Activated naive CD8-positive, alpha-beta T cell treated with anti-CD3 and anti-CD28 coated beads, Interleukin-2, amount 50 U/mL, for 24 hours (primary cell): ENCODE data around the gene TBCK.

Experiments used
- ATAC-seq: fragments of 150-1000 bp; cut with Tn5 transposase; one replicate; pipeline ENCODE4 v1.10.0; 2021
- DNase-seq: peaks from one replicate; pipeline ENCODE4 v3.0.0; 2021
- H3K27ac Mint-ChIP-seq: one replicate; pipeline ENCODE4 v1.8.0; 2021; ENCODE audit warnings: mild to moderate bottlenecking, mixed read lengths
- H3K27me3 Mint-ChIP-seq: one replicate; pipeline ENCODE4 v1.8.0; 2021; ENCODE audit warnings: mixed read lengths
- H3K36me3 Mint-ChIP-seq: one replicate; pipeline ENCODE4 v1.8.0; 2021; ENCODE audit warnings: low read depth, mixed read lengths
- H3K4me1 Mint-ChIP-seq: one replicate; pipeline ENCODE4 v1.8.0; 2021; ENCODE audit warnings: mixed read lengths
- H3K4me3 Mint-ChIP-seq: one replicate; pipeline ENCODE4 v1.8.0; 2021; ENCODE audit warnings: mild to moderate bottlenecking, moderate library complexity, mixed read lengths
- H3K9me3 Mint-ChIP-seq: one replicate; pipeline ENCODE4 v1.8.0; 2021; ENCODE audit warnings: mixed read lengths

TBCK gene

DNA sequence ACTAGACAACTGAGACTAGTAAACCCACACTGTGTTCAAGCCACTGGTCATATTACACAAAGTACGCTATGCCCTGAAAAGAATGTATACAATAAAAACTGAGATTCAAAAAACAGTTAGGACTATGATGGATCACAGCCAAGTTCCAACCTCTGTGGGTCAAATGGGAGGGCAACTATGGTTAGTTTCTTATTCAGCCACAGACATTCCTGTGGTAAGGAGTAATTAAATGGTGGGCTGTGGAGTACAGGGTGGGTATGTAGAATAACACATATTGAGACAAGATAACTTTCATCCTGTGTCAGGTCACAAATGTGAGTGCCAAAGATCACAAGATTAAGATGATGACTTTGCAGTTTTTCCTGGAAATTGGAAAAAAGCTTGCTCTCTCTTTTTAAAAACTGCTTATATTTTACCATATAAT, 253.5 kb downstream of the TBCK start:
- Mint-ChIP-seq H3K27me3 (no peaks in the 10 kb centered on the region), H3K4me1 (no peaks in the 10 kb centered on the region), H3K4me3 (no peak overlapping the region), H3K27ac (no peak overlapping the region), H3K36me3 (peaks cover 6% of the 10 kb centered on the region), H3K9me3 (peaks cover 6% of the 10 kb centered on the region)
- no peak for DNase-seq
- no peak for ATAC-seq

DNA sequence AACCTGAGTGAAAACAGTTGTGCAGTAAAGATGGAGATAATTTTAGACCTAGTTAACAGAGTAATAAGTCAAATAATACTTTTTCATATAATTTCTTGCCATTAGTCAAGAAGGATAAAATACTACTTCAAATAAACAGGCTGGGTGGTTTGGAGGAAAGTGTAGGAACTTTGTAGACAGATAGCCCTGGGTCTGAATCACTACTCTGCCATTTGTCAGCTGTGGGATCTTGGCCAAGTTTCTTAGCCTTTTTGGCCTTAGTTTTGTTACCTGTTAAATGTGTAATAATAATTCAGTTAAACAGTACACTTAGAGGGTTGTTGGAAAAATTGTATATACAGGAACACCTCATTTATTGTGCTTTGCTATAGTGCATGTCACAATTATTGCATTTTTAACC, 257.1 kb downstream of the TBCK start:
- no peaks in the 10 kb centered on the region for H3K4me1 Mint-ChIP-seq
- ATAC-seq (no peak), DNase-seq (no peak)
- peaks cover 6% of the 10 kb centered on the region for H3K36me3 Mint-ChIP-seq
- H3K4me3 Mint-ChIP-seq: no peak overlapping the region
- H3K27me3 Mint-ChIP-seq: no peaks in the 10 kb centered on the region
- no peak overlapping the region for H3K27ac Mint-ChIP-seq
- no peaks in the 10 kb centered on the region for H3K9me3 Mint-ChIP-seq

DNA sequence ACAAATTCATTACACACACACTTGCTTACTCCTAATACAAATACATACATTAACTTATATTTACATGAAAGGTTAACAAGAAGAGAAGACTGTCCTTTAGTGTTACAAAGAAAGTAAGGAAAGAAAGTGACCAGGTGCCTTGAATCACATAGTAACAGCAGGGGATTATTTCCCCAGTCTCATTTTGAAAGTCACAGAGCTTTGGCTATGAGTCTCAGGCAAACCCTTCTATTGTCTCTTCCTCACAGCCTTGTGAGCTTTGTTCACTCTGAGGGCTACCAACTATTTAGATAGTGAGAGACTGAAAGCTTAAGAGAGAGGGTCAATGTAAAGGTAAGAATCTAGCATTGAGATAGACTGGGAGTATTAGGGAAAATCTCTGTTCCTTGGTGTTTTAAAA, 259.1 kb downstream of the TBCK start:
- Mint-ChIP-seq H3K4me3 (no peak overlapping the region), H3K4me1 (no peaks in the 10 kb centered on the region), H3K27me3 (no peaks in the 10 kb centered on the region), H3K36me3 (peaks cover 6% of the 10 kb centered on the region), H3K9me3 (no peaks in the 10 kb centered on the region), H3K27ac (no peak overlapping the region)
- no peak for DNase-seq
- no peak for ATAC-seq

DNA sequence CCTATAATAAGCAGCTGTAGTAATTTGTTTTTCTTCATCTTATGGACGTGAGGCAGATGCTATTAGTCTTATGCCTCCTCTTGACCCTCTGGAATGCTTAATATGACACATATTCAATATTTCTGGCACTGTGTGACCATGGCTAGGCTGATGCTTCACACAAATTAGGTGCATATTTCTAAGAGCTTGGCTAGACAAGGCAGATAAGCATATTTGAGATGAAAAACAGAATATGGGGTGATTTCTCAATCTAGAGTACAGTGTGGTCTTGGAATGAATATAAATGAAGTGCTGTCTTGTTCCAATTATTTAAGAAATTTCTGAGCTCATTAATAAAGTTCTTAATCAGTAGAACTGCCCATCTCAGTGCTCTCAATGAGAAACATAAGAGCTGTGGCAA, 264.5 kb downstream of the TBCK start:
- no peak overlapping the region for H3K27ac Mint-ChIP-seq
- H3K27me3 Mint-ChIP-seq: no peaks in the 10 kb centered on the region
- H3K4me3 Mint-ChIP-seq: no peak overlapping the region
- no peaks in the 10 kb centered on the region for H3K4me1 Mint-ChIP-seq
- no peaks in the 10 kb centered on the region for H3K9me3 Mint-ChIP-seq
- peaks cover 7% of the 10 kb centered on the region for H3K36me3 Mint-ChIP-seq
- ATAC-seq: no peak
- no peak for DNase-seq

DNA sequence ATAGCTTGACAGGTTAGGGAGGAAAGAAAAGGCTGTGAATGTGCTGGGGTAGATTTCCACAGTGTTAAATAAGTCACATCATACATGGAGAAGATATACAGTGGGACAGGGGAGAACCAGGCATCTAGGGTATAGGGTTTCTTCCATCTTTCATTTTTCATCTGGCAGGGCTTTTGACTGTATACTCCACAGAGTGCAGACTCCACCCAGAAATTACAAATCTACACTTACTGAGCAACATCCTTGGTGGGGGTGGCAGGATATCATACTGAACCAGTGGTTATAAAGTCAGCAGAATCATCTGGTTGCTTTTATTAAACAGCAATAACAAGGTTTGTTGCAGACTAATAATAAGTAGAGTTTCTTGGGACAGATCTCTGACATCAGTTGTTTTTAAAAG, 266.5 kb downstream of the TBCK start:
- Mint-ChIP-seq H3K4me3 (no peak overlapping the region), H3K9me3 (no peaks in the 10 kb centered on the region), H3K27me3 (no peaks in the 10 kb centered on the region), H3K4me1 (no peaks in the 10 kb centered on the region), H3K36me3 (peaks cover 16% of the 10 kb centered on the region), H3K27ac (no peak overlapping the region)
- no peak for DNase-seq
- ATAC-seq: no peak

DNA sequence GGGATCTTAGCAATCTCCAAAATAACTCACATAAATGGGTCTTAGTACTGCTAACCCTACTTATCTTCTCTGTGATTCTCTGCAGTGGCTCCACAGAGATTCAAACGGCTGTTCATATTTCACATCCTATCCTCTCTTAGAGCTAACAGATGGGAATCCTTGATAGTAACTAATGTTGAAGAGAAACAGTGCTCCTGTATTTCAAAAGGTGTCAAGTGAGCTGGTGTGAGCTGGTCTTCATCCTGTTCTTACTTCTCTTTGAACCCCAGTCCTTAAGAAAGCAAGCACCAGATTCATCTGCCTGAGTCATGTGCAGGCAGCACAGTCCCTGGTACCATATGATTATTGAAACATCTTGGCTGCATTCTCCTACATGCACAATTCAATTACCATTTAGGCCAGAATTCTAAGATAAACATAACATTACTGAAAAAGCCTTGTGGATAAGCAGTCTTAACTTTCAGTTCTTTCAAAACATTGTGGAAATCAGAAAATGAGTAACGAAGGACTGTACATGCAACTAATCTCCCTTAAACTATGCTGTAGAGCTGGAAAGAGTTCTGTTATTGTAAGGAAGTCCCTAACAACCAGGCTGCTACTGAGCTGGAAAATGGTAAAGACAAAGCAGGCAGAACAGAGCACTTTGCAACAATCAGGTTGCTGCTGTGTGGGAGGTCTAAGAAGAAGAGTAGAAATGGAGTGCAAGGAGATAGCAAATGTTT, 267.6 kb downstream of the TBCK start:
- Mint-ChIP-seq H3K4me3 (no peak overlapping the region), H3K27me3 (no peaks in the 10 kb centered on the region), H3K27ac (no peak overlapping the region), H3K9me3 (no peaks in the 10 kb centered on the region), H3K36me3 (peaks cover 16% of the 10 kb centered on the region), H3K4me1 (no peaks in the 10 kb centered on the region)
- no peak for DNase-seq
- no peak for ATAC-seq

DNA sequence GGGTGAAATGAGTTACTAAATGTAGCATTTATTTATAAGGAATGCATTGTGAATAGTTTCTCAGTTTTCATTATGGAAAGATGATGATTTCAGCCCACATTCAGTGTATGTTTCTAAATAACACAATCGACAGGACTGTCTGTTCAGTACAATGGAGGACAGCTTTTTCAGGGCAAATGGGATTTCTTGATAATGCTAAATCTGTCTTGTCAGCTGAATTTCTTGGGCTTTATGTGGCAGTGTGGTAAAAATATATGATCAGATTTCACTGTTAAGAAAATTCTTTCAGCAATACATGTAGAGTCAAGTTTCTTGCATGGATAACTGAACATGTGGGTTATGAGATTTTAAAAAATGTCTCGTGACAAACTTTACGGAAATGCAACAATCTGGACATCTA, 269.9 kb downstream of the TBCK start:
- no peak for DNase-seq
- Mint-ChIP-seq H3K4me3 (no peak overlapping the region), H3K27ac (no peak overlapping the region), H3K9me3 (no peaks in the 10 kb centered on the region), H3K4me1 (no peaks in the 10 kb centered on the region), H3K36me3 (peaks cover 16% of the 10 kb centered on the region), H3K27me3 (no peaks in the 10 kb centered on the region)
- ATAC-seq: no peak

DNA sequence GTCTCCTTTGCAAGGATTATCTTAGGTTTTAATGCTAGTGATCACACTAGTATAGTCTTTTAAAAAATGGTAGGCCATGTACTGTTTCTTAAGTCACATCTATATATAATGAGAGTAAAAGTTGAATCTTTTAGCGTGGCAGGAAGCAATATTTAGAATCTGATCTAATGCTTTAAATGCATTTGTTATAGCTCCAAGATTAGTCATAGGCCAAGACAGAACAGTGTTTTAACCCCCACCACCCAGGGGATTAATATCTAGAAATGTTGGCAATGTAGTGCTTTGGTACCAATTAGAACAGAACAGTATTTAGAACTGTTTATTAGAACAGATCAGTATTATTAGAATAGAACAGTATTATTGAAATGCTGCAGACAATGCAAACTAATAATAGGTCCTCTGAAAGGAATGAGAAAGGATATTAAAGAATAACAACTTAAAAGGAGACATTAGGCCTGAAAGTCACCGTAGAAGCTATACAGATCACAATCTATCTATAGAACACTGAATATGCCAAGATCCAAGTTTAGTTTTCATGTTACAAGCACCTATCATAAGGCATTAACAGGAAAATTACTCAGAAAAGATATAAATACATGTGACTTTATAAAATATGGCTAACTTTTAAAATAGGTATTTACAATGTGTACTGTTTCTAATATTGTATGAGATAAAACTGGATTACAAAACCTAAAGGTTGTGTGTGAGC, 274.6 kb downstream of the TBCK start:
- H3K27ac Mint-ChIP-seq: no peak overlapping the region
- peaks cover 8% of the 10 kb centered on the region for H3K36me3 Mint-ChIP-seq
- no peak for DNase-seq
- no peaks in the 10 kb centered on the region for H3K27me3 Mint-ChIP-seq
- no peaks in the 10 kb centered on the region for H3K4me1 Mint-ChIP-seq
- H3K4me3 Mint-ChIP-seq: no peak overlapping the region
- no peaks in the 10 kb centered on the region for H3K9me3 Mint-ChIP-seq
- no peak for ATAC-seq

DNA sequence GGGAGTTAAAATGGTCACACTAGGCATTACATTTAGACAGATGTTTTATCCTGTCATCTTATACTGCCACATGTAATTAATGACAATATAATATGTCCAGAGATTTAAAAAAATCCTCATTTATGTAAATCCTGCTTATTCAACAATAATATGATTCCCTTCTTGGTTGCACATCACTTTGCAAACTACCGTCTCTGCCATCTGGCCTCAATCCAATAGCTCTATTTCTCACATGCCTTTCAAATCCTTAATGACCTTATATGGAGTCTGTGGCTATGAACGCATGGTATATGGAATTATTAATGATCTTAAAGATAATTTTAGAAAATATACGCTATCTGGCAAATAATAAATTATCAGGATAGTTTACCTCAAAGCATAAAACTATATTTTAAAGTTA, 276.2 kb downstream of the TBCK start:
- DNase-seq (no peak), ATAC-seq (no peak)
- H3K4me1 Mint-ChIP-seq: no peaks in the 10 kb centered on the region
- no peaks in the 10 kb centered on the region for H3K36me3 Mint-ChIP-seq
- no peaks in the 10 kb centered on the region for H3K9me3 Mint-ChIP-seq
- no peak overlapping the region for H3K27ac Mint-ChIP-seq
- no peaks in the 10 kb centered on the region for H3K27me3 Mint-ChIP-seq
- no peak overlapping the region for H3K4me3 Mint-ChIP-seq

DNA sequence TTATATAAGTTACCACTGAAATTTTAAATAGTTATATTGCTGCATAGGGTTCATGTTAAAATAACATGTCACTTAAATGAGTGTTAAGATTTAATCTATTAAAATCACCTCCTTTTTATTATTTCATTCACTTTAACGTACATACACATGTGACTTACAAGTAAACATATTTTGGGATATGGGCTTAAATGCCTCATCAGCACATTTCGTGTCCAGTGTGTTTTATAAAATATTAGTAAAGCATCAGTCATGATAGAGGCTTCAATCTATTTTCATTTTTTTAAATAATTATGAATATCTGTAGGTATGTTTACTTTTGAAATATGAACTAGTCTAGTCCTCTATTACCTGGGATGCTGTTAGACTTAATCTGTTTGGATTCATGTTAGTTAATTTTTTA, 277.1 kb downstream of the TBCK start:
- no peaks in the 10 kb centered on the region for H3K4me1 Mint-ChIP-seq
- H3K36me3 Mint-ChIP-seq: no peaks in the 10 kb centered on the region
- no peak overlapping the region for H3K27ac Mint-ChIP-seq
- H3K4me3 Mint-ChIP-seq: no peak overlapping the region
- no peak for DNase-seq
- no peaks in the 10 kb centered on the region for H3K27me3 Mint-ChIP-seq
- no peaks in the 10 kb centered on the region for H3K9me3 Mint-ChIP-seq
- ATAC-seq: no peak

DNA sequence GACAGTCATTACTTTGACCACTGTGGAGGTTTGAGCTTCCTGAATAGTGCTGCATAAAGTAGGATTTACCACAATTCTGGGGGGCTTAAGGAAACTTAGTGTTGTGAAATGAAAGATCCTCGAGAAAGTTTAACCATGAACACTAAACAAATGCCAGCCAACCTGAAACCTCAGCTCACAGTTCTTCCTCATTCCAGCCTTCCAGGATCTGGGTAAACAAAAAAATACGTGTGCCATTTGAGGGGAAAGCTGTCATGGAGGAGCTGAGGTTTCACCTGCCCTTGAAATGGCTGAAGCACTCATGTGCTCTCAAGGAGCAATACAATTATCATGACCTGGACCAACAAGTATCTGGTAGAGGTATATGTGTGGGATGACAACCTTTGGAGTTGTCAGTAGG, 278.0 kb downstream of the TBCK start:
- ATAC-seq (no peak), DNase-seq (no peak)
- Mint-ChIP-seq H3K27ac (no peak overlapping the region), H3K4me1 (no peaks in the 10 kb centered on the region), H3K9me3 (no peaks in the 10 kb centered on the region), H3K27me3 (no peaks in the 10 kb centered on the region), H3K4me3 (no peak overlapping the region), H3K36me3 (no peaks in the 10 kb centered on the region)

DNA sequence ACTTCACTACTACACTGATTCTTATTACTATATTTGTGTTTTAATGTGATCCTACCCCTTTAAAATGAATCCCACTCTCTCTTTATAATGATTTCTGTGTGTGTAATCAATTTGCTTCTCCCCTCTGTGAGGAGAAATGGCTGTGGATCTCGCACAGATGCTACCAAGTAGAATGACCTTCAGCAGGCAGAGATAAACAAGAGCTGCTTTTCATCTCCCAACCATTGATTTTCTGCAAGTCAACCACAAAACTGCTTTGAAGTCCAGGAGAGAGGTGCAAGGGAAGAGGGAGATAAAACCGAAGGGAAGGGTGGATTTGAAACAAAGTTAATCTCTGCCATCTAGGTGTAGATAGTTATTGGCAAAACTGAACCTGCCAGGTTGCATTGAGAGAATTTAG, 279.2 kb downstream of the TBCK start:
- no peak for DNase-seq
- ATAC-seq: no peak
- H3K27ac Mint-ChIP-seq: no peak overlapping the region
- no peaks in the 10 kb centered on the region for H3K4me1 Mint-ChIP-seq
- H3K9me3 Mint-ChIP-seq: peaks cover under 1% of the 10 kb centered on the region
- H3K27me3 Mint-ChIP-seq: no peaks in the 10 kb centered on the region
- H3K4me3 Mint-ChIP-seq: no peak overlapping the region
- H3K36me3 Mint-ChIP-seq: no peaks in the 10 kb centered on the region

DNA sequence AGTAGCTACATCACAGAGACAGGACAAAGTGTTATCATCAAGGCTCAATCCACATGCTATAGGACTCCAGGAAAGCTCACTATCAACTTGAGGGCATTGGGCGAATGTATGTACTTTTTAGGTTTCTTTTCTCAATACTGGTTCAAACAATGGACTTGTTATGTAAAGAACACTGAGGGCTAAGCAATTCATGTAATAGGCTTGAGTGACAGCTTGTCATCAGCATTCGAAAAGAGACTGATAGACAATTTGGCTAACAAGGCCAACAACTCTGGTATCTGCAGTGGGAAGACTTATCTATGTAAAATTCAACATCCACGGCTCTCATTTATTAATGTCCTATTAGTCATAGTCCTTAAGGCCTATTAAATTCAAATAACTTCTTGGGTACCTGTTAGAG, 279.7 kb downstream of the TBCK start:
- no peak for ATAC-seq
- Mint-ChIP-seq H3K27ac (no peak overlapping the region), H3K4me1 (no peaks in the 10 kb centered on the region), H3K36me3 (no peaks in the 10 kb centered on the region), H3K27me3 (no peaks in the 10 kb centered on the region), H3K4me3 (no peak overlapping the region), H3K9me3 (peaks cover 5% of the 10 kb centered on the region)
- DNase-seq: no peak

DNA sequence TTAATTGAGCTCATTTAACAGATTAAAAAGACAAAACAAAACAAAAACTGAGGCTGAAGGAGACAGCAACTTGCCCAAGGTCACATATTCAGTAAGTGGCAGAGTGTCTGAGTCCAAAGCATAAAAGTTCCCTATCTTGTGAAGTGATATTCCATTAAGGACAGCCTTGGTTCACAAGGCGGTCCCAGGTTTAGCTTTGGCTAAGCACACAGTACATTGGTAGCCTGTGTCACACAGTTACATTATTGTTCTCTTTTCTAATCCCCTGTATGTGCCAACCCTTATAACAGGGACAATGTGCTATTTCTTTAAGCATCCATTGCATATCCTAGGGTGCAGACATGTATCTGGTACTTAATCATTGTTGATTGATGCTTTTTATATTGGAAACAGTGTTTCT, 280.8 kb downstream of the TBCK start:
- H3K4me1 Mint-ChIP-seq: no peaks in the 10 kb centered on the region
- no peak overlapping the region for H3K4me3 Mint-ChIP-seq
- peaks cover 14% of the 10 kb centered on the region for H3K9me3 Mint-ChIP-seq
- no peaks in the 10 kb centered on the region for H3K36me3 Mint-ChIP-seq
- DNase-seq (no peak), ATAC-seq (no peak)
- H3K27ac Mint-ChIP-seq: no peak overlapping the region
- H3K27me3 Mint-ChIP-seq: no peaks in the 10 kb centered on the region

DNA sequence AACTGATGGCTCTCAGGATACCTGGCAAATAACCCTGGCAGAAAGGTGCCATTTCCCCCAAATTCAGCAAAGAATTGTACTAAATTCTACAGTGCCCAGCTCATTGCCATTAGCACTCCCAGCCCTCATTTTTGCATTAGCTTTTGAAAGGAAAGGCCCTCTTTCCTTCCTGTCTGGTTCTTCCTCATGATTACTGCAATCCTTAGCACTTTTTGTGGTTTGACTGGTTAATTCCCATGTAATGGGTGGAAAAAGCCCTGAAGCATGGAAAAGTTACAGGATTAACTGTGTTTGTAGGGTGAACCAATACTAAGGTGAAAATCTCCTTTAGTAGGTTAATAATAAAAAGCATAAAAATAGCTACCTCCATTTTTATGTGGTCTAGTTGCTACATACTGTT, 281.3 kb downstream of the TBCK start:
- H3K4me3 Mint-ChIP-seq: no peak overlapping the region
- ATAC-seq (no peak), DNase-seq (no peak)
- no peaks in the 10 kb centered on the region for H3K27me3 Mint-ChIP-seq
- no peaks in the 10 kb centered on the region for H3K36me3 Mint-ChIP-seq
- no peaks in the 10 kb centered on the region for H3K4me1 Mint-ChIP-seq
- H3K27ac Mint-ChIP-seq: no peak overlapping the region
- peaks cover 18% of the 10 kb centered on the region for H3K9me3 Mint-ChIP-seq
